Heart left ventricle (tissue), 16 donors: ENCODE data around the gene PTOV1. TPM values are rescaled to one million over a fixed set of nuclear protein-coding genes. Genes with fewer than 3 reads are reported as not detected.
A peak's percentile ranks its signal among the peaks of the same experiment; 100 is the strongest.

Experiments
- ATAC-seq, 4 donors: fragments of 200-7000 bp; cut with Tn5 transposase; one replicate each; pipeline ENCODE4 v1.9.1; 2020 to 2022; ENCODE audit warnings: moderate library complexity in 4 of 4, mild to moderate bottlenecking in 3 of 4, moderate number of reproducible peaks in 1 of 4
- DNase-seq, 5 donors: peaks; one replicate each; pipeline ENCODE4 v3.0.0-alpha.2; 2020
- H3K27ac ChIP-seq, 12 donors: fragments of 200-600 bp; sonication (generic) in 4 of 12; one replicate each; pipeline versions ENCODE4 v1.5.0 to v1.8.0; 2016 to 2022; ENCODE audit warnings: mild to moderate bottlenecking in 2 of 12
- H3K27me3 ChIP-seq, 9 donors: fragments of 200-600 bp; sonication (generic) in 2 of 9; one replicate each; pipeline versions ENCODE4 v1.5.1 to v1.8.0; 2016 to 2022; ENCODE audit warnings: mild to moderate bottlenecking in 3 of 9
- H3K36me3 ChIP-seq, 9 donors: fragments of 200-600 bp; sonication (generic) in 2 of 9; one replicate each; pipeline versions ENCODE4 v1.5.0 to v1.8.0; 2018 to 2022; ENCODE audit warnings: mild to moderate bottlenecking in 2 of 9
- H3K4me1 ChIP-seq, 12 donors: fragments of 200-600 bp; sonication (generic) in 4 of 12; one replicate each; pipeline versions ENCODE4 v1.5.0 to v1.8.0; 2016 to 2022; ENCODE audit warnings: mild to moderate bottlenecking in 3 of 12
- H3K4me3 ChIP-seq, 12 donors: fragments of 200-600 bp; sonication (generic) in 4 of 12; one replicate each; pipeline versions ENCODE4 v1.5.0 to v1.8.0; 2017 to 2022; ENCODE audit warnings: mild to moderate bottlenecking in 9 of 12, moderate library complexity in 4 of 12
- H3K9me3 ChIP-seq, 12 donors: fragments of 200-600 bp; sonication (generic) in 4 of 12; one replicate each; pipeline versions ENCODE4 v1.5.0 to v1.8.0; 2016 to 2022; ENCODE audit warnings: mild to moderate bottlenecking in 1 of 12
- POLR2A ChIP-seq, 2 donors: fragments of 450-650 bp; IDR thresholded peaks; one replicate each; pipeline ENCODE4 v1.6.1; 2017; ENCODE audit warnings: antibody characterized with exemption in 2 of 2, mild to moderate bottlenecking in 2 of 2, moderate library complexity in 2 of 2
- WGBS, 4 donors: extraction: QIAGEN DNeasy Blood & Tissue Kit in 2 of 4; methylation state at CpG; one replicate each; pipeline versions ENCODE4 v1.1.5 to v1.1.7; 2013 to 2018; 5-methylcytosine and 5-hydroxymethylcytosine counted together
- intact Hi-C, 10 donors: fragments of 100-400 bp; cut with DNase I; formaldehyde crosslinking; loops; one replicate each; pipeline versions ENCODE4 v1.11.1 to v1.14.2; 2022
- polyA plus RNA-seq, 2 donors: library from polyadenylated mRNA; stranded (reverse); fragments of 200-250 nt; gene quantifications; one replicate each; pipeline ENCODE4 v1.2.3, GENCODE V29; 2013
- total RNA-seq, 9 donors: library from RNA; depleted of rRNA in 2 of 9; stranded (reverse); fragments of >200 nt in 2 of 9; fragmentation: NEBNext Ultra II Directional in 3 of 9; extraction: Animal tissue kit (Norgen Biotek cat#: 25700) in 3 of 9; gene quantifications; one replicate each; pipeline versions ENCODE4 v1.1.0 to v1.2.4, GENCODE V29; 2016 to 2023
- TF ChIP-seq, protein P1 (sequence below), 12 donors: fragments of 200-600 bp; sonication (generic) in 4 of 12; IDR thresholded peaks; one replicate each; pipeline versions ENCODE4 v1.5.0 to v1.8.0; 2018 to 2022; ENCODE audit warnings: antibody characterized with exemption in 12 of 12, mild to moderate bottlenecking in 5 of 12
- donor health status: ischemic (EF 13 %, LVEDD 7.1; RV severe dilation, severe dysfunction).
- donor health status: healthy with polysubstance abuse.
- donor health status: DM: no; HTN: yes; CAD: no.
- donor health status: DM: no; HTN: no; CAD: no.
- donor health status: ischemic (EF 25% LVEDD 6.9; RV normal size, moderate dysfunction).
- donor health status: ischemic (EF 25% LVEDD 5.7; RV mildly dilated, moderate dysfunction).
- donor health status: healthy.
- donor health status: DM: yes; HTN: yes; CAD: no.
- donor health status: ischemic (EF 35%, LVEDD 5.7; RV mildly dilated, moderate dysfunction).
- donor health status: nonischemic (EF 11% LVEDD 7.7; RV severe dilation, severe dysfunction).
- donor health status: DM: yes; HTN: yes; CAD: no.
- donor health status: PGD.
- donor health status: ischemic (EF 29% LVEDD 5.4; RV normal size, mild dysfunction).
- donor health status: nonischemic (EF 23%, LVEDD 6.1; RV moderate dilation, normal function).

PTOV1 gene
- total and polyA plus RNA-seq, 11 donors, result 70.9 to 135 (median 91.5) TPM

- peaks cover 0 to 15% (median 3%) of the 10 kb centered on the region in 12 donors for H3K4me1 ChIP-seq
- no peaks in the 10 kb centered on the region for H3K9me3 ChIP-seq
- DNase-seq (no peak), ATAC-seq (no peak)
- TF ChIP-seq, protein P1, sequence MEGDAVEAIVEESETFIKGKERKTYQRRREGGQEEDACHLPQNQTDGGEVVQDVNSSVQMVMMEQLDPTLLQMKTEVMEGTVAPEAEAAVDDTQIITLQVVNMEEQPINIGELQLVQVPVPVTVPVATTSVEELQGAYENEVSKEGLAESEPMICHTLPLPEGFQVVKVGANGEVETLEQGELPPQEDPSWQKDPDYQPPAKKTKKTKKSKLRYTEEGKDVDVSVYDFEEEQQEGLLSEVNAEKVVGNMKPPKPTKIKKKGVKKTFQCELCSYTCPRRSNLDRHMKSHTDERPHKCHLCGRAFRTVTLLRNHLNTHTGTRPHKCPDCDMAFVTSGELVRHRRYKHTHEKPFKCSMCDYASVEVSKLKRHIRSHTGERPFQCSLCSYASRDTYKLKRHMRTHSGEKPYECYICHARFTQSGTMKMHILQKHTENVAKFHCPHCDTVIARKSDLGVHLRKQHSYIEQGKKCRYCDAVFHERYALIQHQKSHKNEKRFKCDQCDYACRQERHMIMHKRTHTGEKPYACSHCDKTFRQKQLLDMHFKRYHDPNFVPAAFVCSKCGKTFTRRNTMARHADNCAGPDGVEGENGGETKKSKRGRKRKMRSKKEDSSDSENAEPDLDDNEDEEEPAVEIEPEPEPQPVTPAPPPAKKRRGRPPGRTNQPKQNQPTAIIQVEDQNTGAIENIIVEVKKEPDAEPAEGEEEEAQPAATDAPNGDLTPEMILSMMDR (IDR thresholded peaks at IDR 0.05), result no peak
- no peak for TF ChIP-seq POLR2A (IDR thresholded peaks at IDR 0.05)
- intact Hi-C loops, result no loop called here
- 92 to 100% (median 95%) methylated on average over 2 to 3 of the region's 3 CpGs for WGBS, 4 donors
- no peak overlapping the region for H3K4me3 ChIP-seq
- peaks cover 0 to 3% (median 0%) of the 10 kb centered on the region in 9 donors for H3K27me3 ChIP-seq
- H3K27ac ChIP-seq, result no peak overlapping the region
- peaks cover 8 to 84% (median 69%) of the 10 kb centered on the region in 9 donors for H3K36me3 ChIP-seq
These were observed 33.8 kb downstream of the PTOV1 start for GRCh38 chr19:49884760-49885159.

DNA sequence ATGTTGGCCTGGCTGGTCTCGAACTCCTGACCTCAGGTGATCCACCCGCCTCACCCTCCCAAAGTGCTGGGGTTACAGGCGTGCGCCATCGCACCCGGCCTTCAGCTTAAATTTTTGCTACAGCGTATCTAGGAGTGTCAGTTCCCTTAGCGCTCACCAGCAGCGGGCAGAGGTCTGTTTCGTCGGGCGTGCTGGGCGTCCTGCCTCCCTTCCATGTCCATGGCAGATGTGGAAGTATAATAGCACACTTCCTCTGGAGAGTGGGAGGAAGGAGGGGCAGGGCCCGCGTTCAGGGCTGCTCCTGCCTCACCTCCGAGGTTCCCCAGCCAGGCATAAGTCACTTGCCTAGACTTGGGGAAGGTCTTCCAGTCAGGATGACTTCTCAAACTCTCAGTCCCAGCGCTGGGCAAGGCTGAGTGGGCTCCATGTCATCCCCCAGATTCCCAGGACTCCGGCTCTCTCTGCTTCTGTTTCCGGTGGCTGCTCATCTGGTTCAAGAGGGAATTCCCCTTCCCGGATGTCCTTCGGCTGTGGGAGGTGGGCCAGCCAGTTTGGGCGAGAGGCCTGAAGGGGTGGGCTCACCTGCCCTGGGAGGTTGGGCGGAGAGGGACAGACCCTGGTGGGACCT is 36.2 kb downstream of the PTOV1 start:
- Histone ChIP-seq H3K36me3 (peaks cover 6 to 60% (median 46%) of the 10 kb centered on the region in 9 donors), H3K27ac (peak overlapping the region in 1 of 12 donors; percentile 30), H3K27me3 (peaks cover 0 to 7% (median 0%) of the 10 kb centered on the region in 9 donors), H3K4me3 (peak overlapping the region in 1 of 12 donors; percentile 15), H3K9me3 (no peaks in the 10 kb centered on the region), H3K4me1 (peaks cover 0 to 23% (median 11%) of the 10 kb centered on the region in 12 donors)
- intact Hi-C loops, result no loop called here
- DNase-seq (no peak), ATAC-seq (peak in 1 of 4 donors; percentile 27)
- TF ChIP-seq, protein P1 (IDR thresholded peaks at IDR 0.05), result no peak
- TF ChIP-seq POLR2A (IDR thresholded peaks at IDR 0.05), result no peak
- whole genome bisulfite sequencing, 4 donors, result 67 to 74% (median 70%) methylated on average over 19 to 23 of the region's 23 CpGs

GRCh38 chr19:49887665-49888509 is 36.9 kb downstream of the PTOV1 start:
- DNase-seq, result peak in 1 of 5 donors; percentile 59
- Histone ChIP-seq H3K4me1 (peaks cover 0 to 23% (median 11%) of the 10 kb centered on the region in 12 donors), H3K9me3 (no peaks in the 10 kb centered on the region), H3K27ac (no peak overlapping the region), H3K4me3 (no peak overlapping the region), H3K27me3 (peaks cover 0 to 9% (median 0%) of the 10 kb centered on the region in 9 donors), H3K36me3 (peaks cover 6 to 53% (median 38%) of the 10 kb centered on the region in 9 donors)
- WGBS, 4 donors, result 68 to 88% (median 84%) methylated on average over 44 to 54 of the region's 54 CpGs
- intact Hi-C loops, result no loop called here
- ATAC-seq, result peak in 1 of 4 donors; percentile 3
- TF ChIP-seq POLR2A (IDR thresholded peaks at IDR 0.05), result no peak
- TF ChIP-seq, protein P1 (IDR thresholded peaks at IDR 0.05), result no peak

- intact Hi-C loops, result no loop called here
- WGBS, 4 donors, result 81 to 92% (median 89%) methylated on average over 13 to 18 of the region's 18 CpGs
- Histone ChIP-seq H3K4me1 (peaks cover 0 to 23% (median 11%) of the 10 kb centered on the region in 12 donors), H3K4me3 (no peak overlapping the region), H3K27ac (no peak overlapping the region), H3K36me3 (peaks cover 6 to 47% (median 32%) of the 10 kb centered on the region in 9 donors), H3K9me3 (no peaks in the 10 kb centered on the region), H3K27me3 (peaks cover 0 to 11% (median 0%) of the 10 kb centered on the region in 9 donors)
- ATAC-seq (no peak), DNase-seq (peak in 1 of 5 donors; percentile 49)
- TF ChIP-seq POLR2A (IDR thresholded peaks at IDR 0.05), result no peak
- TF ChIP-seq, protein P1 (IDR thresholded peaks at IDR 0.05), result no peak
These were observed 37.5 kb downstream of the PTOV1 start for GRCh38 chr19:49888510-49888824.
